HCT116 (cell line): ENCODE results near the gene KCNMB1. TPM values are rescaled to one million over a fixed set of nuclear protein-coding genes. Genes with fewer than 3 reads are reported as not detected.

Source experiments
- ATAC-seq: fragments of 200-7000 bp; cut with Tn5 transposase; 2 replicates; pipeline ENCODE4 v1.9.1; 2020; ENCODE audit warnings: mild to moderate bottlenecking, moderate library complexity
- BruUV-seq: library from RNA; stranded (reverse); fragments of 400-500 nt; replicated peaks from 2 replicates; lab custom pipeline; 2021; lab: Mats Ljungman, UMichigan
- CTCF ChIA-PET: fragments of 300-600 bp; sonication (Branson Sonifier 250); formaldehyde crosslinking; loops from one replicate; lab custom pipeline; 2021; ENCODE audit warnings: antibody characterized with exemption; lab: Charles Lee
- POLR2A ChIA-PET: fragments of 300-600, 350-600 bp; sonication (Branson Sonifier 250); formaldehyde crosslinking; loops from one replicate; lab custom pipeline; 2021; ENCODE audit warnings: antibody characterized with exemption; lab: Charles Lee
- RAD21 ChIA-PET, 2 experiments: fragments of 300-600 bp; sonication (Branson Sonifier 250); formaldehyde crosslinking; loops; one replicate each; lab custom pipeline; 2023; ENCODE audit warnings: low total read pairs in 2 of 2; ENCODE audit not compliant: uncharacterized antibody in 2 of 2, unreplicated experiment in 2 of 2, low non-redundant PET in 1 of 2; lab: Charles Lee
- DNase-seq: peaks from one replicate; pipeline ENCODE4 v3.0.0-alpha.2; 2010; ENCODE audit warnings: low read depth, low spot score
- H2AFZ ChIP-seq: fragments of 200-600 bp; shearing (Covaris generic), sonication (generic); 2 replicates; pipeline ENCODE4 v1.6.1; 2017; ENCODE audit warnings: low read depth, mixed run types, mixed read lengths, antibody characterized with exemption, low read length; ENCODE audit not compliant: poor library complexity, severe bottlenecking
- H3K27ac ChIP-seq: 2 replicates; pipeline ENCODE4 v1.5.1; 2012; ENCODE audit warnings: low read depth, low read length
- H3K27me3 ChIP-seq: fragments of 200-600 bp; sonication (generic); 2 replicates; pipeline ENCODE4 v1.6.1; 2016; ENCODE audit warnings: mixed run types, low read length, mixed read lengths; ENCODE audit not compliant: insufficient read depth
- H3K36me3 ChIP-seq, 2 experiments: fragments of 200-500 bp in 1 of 2; fragments of 200-600 bp in 1 of 2; sonication (Bioruptor generic) in 1 of 2; sonication (generic) in 1 of 2; 2 replicates each; pipeline versions ENCODE4 v1.5.1 to v1.6.1; 2014 to 2016; ENCODE audit warnings: low read length in 2 of 2, inconsistent platforms in 1 of 2, mixed read lengths in 1 of 2, mixed run types in 1 of 2; ENCODE audit not compliant: insufficient read depth in 2 of 2, control insufficient read depth in 1 of 2
- H3K4me1 ChIP-seq, 2 experiments: fragments of 200-600 bp in 1 of 2; sonication (generic) in 1 of 2; 2 replicates each; pipeline versions ENCODE4 v1.5.1 to v1.6.1; 2012 to 2017; ENCODE audit warnings: low read length in 2 of 2, inconsistent platforms in 1 of 2, mild to moderate bottlenecking in 1 of 2, mixed read lengths in 1 of 2, mixed run types in 1 of 2, moderate library complexity in 1 of 2; ENCODE audit not compliant: insufficient read depth in 2 of 2, control insufficient read depth in 1 of 2
- H3K4me2 ChIP-seq: fragments of 200-600 bp; sonication (generic); 2 replicates; pipeline ENCODE4 v1.6.1; 2017; ENCODE audit warnings: mixed run types, low read length, mixed read lengths
- H3K4me3 ChIP-seq, 2 experiments: fragments of 200-600 bp in 1 of 2; sonication (generic) in 1 of 2; replicated peaks in 1 of 2; 2 replicates each; pipeline ENCODE4 v1.5.1; 2011 to 2016; ENCODE audit warnings: low read length in 2 of 2, control low read depth in 1 of 2, low read depth in 1 of 2, mild to moderate bottlenecking in 1 of 2, mixed read lengths in 1 of 2, mixed run types in 1 of 2
- H3K79me2 ChIP-seq: fragments of 200-600 bp; sonication (generic); 2 replicates; pipeline ENCODE4 v1.6.1; 2017; ENCODE audit warnings: mild to moderate bottlenecking, mixed run types, low read length, moderate library complexity, mixed read lengths; ENCODE audit not compliant: insufficient read depth
- H3K9ac ChIP-seq: fragments of 200-600 bp; sonication (generic); 2 replicates; pipeline ENCODE4 v1.6.1; 2016; ENCODE audit warnings: low read length, mixed read lengths
- H3K9me2 ChIP-seq: fragments of 200-600 bp; sonication (generic), shearing (Covaris generic); 2 replicates; pipeline ENCODE4 v1.6.1; 2017; ENCODE audit warnings: mixed run types, mild to moderate bottlenecking, moderate library complexity; ENCODE audit not compliant: insufficient read depth
- H3K9me3 ChIP-seq, 2 experiments: fragments of 200-500 bp in 1 of 2; fragments of 200-600 bp in 1 of 2; sonication (Bioruptor generic) in 1 of 2; sonication (generic) in 1 of 2; 2 replicates each; pipeline ENCODE4 v1.6.1; 2014 to 2017; ENCODE audit warnings: low read length in 2 of 2, mixed read lengths in 2 of 2, inconsistent platforms in 1 of 2, low read depth in 1 of 2, mild to moderate bottlenecking in 1 of 2, mixed run types in 1 of 2, moderate library complexity in 1 of 2; ENCODE audit not compliant: control insufficient read depth in 1 of 2, insufficient read depth in 1 of 2
- H4K20me1 ChIP-seq: fragments of 200-600 bp; sonication (generic), shearing (Covaris generic); 2 replicates; pipeline ENCODE4 v1.6.1; 2017; ENCODE audit warnings: mixed run types, mild to moderate bottlenecking, moderate library complexity; ENCODE audit not compliant: insufficient read depth
- CBX3 ChIP-seq: IDR thresholded peaks from 2 replicates; pipeline ENCODE4 v1.6.1; 2012; ENCODE audit warnings: low read depth
- CTCF ChIP-seq, 3 experiments: fragments of 200-600 bp in 1 of 3; sonication (generic) in 1 of 3; IDR thresholded peaks in 2 of 3; conservative IDR thresholded peaks in 1 of 3; 2 replicates each; pipeline ENCODE4 v1.5.1; 2012 to 2017; ENCODE audit warnings: low read depth in 2 of 3, low read length in 2 of 3, antibody characterized with exemption in 1 of 3, borderline replicate concordance in 1 of 3, control low read depth in 1 of 3, mild to moderate bottlenecking in 1 of 3, mixed read lengths in 1 of 3, mixed run types in 1 of 3, moderate library complexity in 1 of 3; ENCODE audit not compliant: insufficient read depth in 1 of 3
- EGR1 ChIP-seq: IDR thresholded peaks from 2 replicates; pipeline ENCODE4 v1.6.1; 2012; ENCODE audit warnings: low read depth
- ELF1 ChIP-seq: IDR thresholded peaks from 2 replicates; pipeline ENCODE4 v1.6.1; 2012; ENCODE audit warnings: low read depth, borderline replicate concordance
- EZH2phosphoT487 ChIP-seq: fragments of 200-600 bp; IDR thresholded peaks from 2 replicates; pipeline ENCODE4 v1.6.1; 2018; ENCODE audit warnings: antibody characterized with exemption, borderline replicate concordance
- FOSL1 ChIP-seq: IDR thresholded peaks from 2 replicates; pipeline ENCODE4 v1.6.1; 2012; ENCODE audit warnings: low read depth
- JUND ChIP-seq: IDR thresholded peaks from 2 replicates; pipeline ENCODE4 v1.6.1; 2012
- MAX ChIP-seq: IDR thresholded peaks from 2 replicates; pipeline ENCODE4 v1.6.1; 2012
- POLR2A ChIP-seq: IDR thresholded peaks from 2 replicates; pipeline ENCODE4 v1.7.0; 2011; ENCODE audit warnings: borderline replicate concordance; ENCODE audit not compliant: insufficient read depth, insufficient read length; ENCODE audit errors: extremely low read depth
- POLR2AphosphoS5 ChIP-seq: IDR thresholded peaks from 2 replicates; pipeline ENCODE4 v1.6.1; 2011; ENCODE audit warnings: mild to moderate bottlenecking, low read depth, low read length, moderate library complexity
- RAD21 ChIP-seq: IDR thresholded peaks from 2 replicates; pipeline ENCODE4 v1.6.1; 2012; ENCODE audit warnings: low read depth, mild to moderate bottlenecking
- SIN3A ChIP-seq: IDR thresholded peaks from 2 replicates; pipeline ENCODE4 v1.6.1; 2012; ENCODE audit warnings: low read depth
- SP1 ChIP-seq: IDR thresholded peaks from 2 replicates; pipeline ENCODE4 v1.6.1; 2012; ENCODE audit warnings: low read depth
- TCF7L2 ChIP-seq: IDR thresholded peaks from 2 replicates; pipeline ENCODE4 v1.7.0; 2011; ENCODE audit warnings: borderline replicate concordance, inconsistent platforms; ENCODE audit not compliant: insufficient read depth, insufficient read length; ENCODE audit errors: extremely low read depth
- ZNF274 ChIP-seq: fragments of 200-500 bp; sonication (Bioruptor generic); IDR thresholded peaks from 2 replicates; pipeline ENCODE4 v1.6.1; 2014; ENCODE audit warnings: mild to moderate bottlenecking, low read depth, low read length, inconsistent platforms
- intact Hi-C: fragments of 100-400 bp; cut with micrococcal nuclease; formaldehyde crosslinking; loops from 2 replicates; pipeline ENCODE4 v1.10.0; 2022
- total RNA-seq: library from RNA; stranded (reverse); gene quantifications from one replicate; pipeline ENCODE4 v1.2.1, GENCODE V29; 2021; ENCODE audit not compliant: unreplicated experiment

KCNMB1 gene
- total RNA-seq, 1 experiment from 2014 or later, result not detected

DNA sequence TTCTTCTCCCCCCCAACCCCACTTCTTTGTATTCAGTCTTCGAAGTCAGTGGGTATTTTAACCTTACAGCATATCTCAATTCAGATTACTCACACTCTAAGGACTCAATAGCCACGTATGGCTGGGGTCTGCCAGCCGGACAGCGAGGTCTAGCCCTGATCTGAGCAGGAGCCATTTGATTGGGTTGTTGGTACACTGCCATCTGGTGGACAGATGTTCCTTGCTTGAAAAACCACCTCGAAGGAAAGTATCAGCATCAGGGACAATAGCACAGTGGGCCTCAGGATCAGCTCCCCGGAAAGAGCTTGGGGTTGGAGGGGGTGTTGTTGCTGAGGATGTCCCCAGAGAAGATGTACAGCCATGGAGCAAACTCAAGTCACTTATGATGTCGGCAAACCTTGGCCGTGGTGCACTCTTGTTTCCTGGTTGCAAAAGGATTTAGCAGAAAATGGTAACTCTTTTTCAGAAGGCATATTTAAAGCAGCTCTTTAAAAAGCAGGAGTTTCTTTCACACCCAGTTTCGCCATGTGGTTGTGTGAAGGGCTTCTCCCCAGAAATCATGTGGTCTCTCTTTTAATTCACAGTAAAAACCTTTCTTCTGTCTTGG is 31.7 kb upstream of the KCNMB1 start:
- peak; percentile 68 for TF ChIP-seq RAD21
- TF ChIP-seq CTCF (IDR thresholded peaks at IDR 0.05 in 2 of 3, conservative IDR thresholded peaks at IDR 0.05 in 1 of 3; ENCODE audit: borderline replicate concordance in 1 of 3, insufficient read depth in 1 of 3, low read depth in 2 of 3, low read length in 2 of 3), result peak; percentile 58 to 82 (median 81)
- no peak for TF ChIP-seq SIN3A
- no peaks in the 10 kb centered on the region for H3K9me3 ChIP-seq
- POLR2A ChIA-PET, result no interaction called here
- no peak overlapping the region for H3K4me3 ChIP-seq
- H3K36me3 ChIP-seq, result no peaks in the 10 kb centered on the region
- H3K4me1 ChIP-seq, result no peaks in the 10 kb centered on the region
- BruUV-seq, result no TSS peak
- intact Hi-C loops, result loop anchor here (1.0 to 2.0 kb wide), 4 partner anchors 146 to 321 kb away; no protein-coding TSS in a partner anchor
- ATAC-seq (peak; percentile 93), DNase-seq (peak; percentile 68)
- no peaks in the 10 kb centered on the region for H3K79me2 ChIP-seq
- H3K4me2 ChIP-seq, result peak overlapping the region; percentile 12; the same call in 1 of the 2 replicates
- H3K9ac ChIP-seq, result no peak overlapping the region
- H3K9me2 ChIP-seq, result no peaks in the 10 kb centered on the region
- RAD21 ChIA-PET, result no interaction called here
- H2AFZ ChIP-seq, result no peak overlapping the region
- H4K20me1 ChIP-seq, result no peaks in the 10 kb centered on the region
- no peak overlapping the region for H3K27ac ChIP-seq
- CTCF ChIA-PET, result interaction anchor here (0.6 to 5.0 kb wide), 12 partner anchors 8 to 211 kb away, joined by 3 to 47 read pairs (median 4); no protein-coding TSS in a partner anchor
- H3K27me3 ChIP-seq, result peaks cover 15% of the 10 kb centered on the region

DNA sequence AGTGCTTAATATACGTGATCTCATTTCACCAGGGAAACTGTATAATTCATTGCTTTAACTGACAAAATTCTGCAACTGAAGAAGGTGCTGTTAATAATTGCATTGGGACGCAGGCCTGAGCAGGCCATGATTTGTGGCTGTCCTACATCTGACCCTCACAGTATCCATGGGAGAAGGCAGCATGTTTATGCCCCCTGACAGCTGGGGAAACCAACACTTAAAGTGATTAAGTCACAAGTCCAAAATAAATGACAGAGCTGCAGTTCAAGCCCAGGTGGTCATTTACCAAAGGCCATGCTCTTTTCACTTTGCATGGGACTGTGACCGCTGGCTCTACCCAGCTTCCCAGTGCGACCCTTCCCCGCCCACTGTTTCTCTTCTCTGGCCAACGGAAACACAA is 30.5 kb upstream of the KCNMB1 start:
- Histone ChIP-seq H3K36me3 (no peaks in the 10 kb centered on the region), H2AFZ (no peak overlapping the region), H4K20me1 (no peaks in the 10 kb centered on the region), H3K9me3 (no peaks in the 10 kb centered on the region), H3K4me1 (no peaks in the 10 kb centered on the region), H3K9me2 (no peaks in the 10 kb centered on the region), H3K27ac (no peak overlapping the region), H3K79me2 (no peaks in the 10 kb centered on the region), H3K4me3 (no peak overlapping the region), H3K4me2 (no peak overlapping the region), H3K9ac (no peak overlapping the region), H3K27me3 (peaks cover 15% of the 10 kb centered on the region)
- no peak for TF ChIP-seq SIN3A
- TF ChIP-seq MAX, result no peak
- TF ChIP-seq ZNF274, result no peak
- TF ChIP-seq ELF1, result no peak
- TF ChIP-seq CTCF (IDR thresholded peaks at IDR 0.05 in 2 of 3, conservative IDR thresholded peaks at IDR 0.05 in 1 of 3; ENCODE audit: borderline replicate concordance in 1 of 3, insufficient read depth in 1 of 3, low read depth in 2 of 3, low read length in 2 of 3), result no peak
- no peak for TF ChIP-seq JUND
- TF ChIP-seq TCF7L2, result no peak
- no peak for TF ChIP-seq EZH2phosphoT487
- TF ChIP-seq EGR1, result no peak
- TF ChIP-seq CBX3, result no peak
- no peak for TF ChIP-seq POLR2AphosphoS5
- no peak for TF ChIP-seq RAD21
- TF ChIP-seq SP1, result no peak
- no peak for TF ChIP-seq FOSL1
- TF ChIP-seq POLR2A, result no peak
- BruUV-seq, result no TSS peak
- intact Hi-C loops, result loop anchor here (1.0 to 2.0 kb wide), 4 partner anchors 145 to 319 kb away; no protein-coding TSS in a partner anchor
- ChIA-PET CTCF (interaction anchor here (1.1 to 5.0 kb wide), 2 partner anchors 194 to 212 kb away, joined by 3 to 47 read pairs; no protein-coding TSS in a partner anchor), POLR2A (no interaction called here), RAD21 (no interaction called here)
- DNase-seq, result no peak
- no peak for ATAC-seq
